ENCODE results near the gene TARS3.

DNA sequence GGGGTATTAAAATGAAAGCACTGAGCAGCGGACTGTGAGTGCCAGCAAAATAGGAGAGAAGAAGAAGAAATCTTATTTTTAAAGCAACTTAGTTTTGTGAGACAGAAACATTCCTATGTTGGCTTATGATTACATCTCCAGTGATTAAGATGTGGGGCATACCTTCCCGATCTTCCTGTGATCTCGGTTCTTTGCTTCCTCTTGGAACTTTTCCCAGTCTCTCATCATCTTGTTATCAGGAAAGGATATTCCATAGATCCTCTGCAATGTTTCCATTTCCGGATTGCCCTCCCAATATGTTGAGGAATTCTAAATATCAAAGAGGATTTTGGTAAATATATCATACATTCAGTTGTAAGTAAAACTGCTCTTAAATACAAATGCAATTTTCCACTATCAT, 22.2 kb downstream of the TARS3 start:
- TF ChIP-seq, protein P1, sequence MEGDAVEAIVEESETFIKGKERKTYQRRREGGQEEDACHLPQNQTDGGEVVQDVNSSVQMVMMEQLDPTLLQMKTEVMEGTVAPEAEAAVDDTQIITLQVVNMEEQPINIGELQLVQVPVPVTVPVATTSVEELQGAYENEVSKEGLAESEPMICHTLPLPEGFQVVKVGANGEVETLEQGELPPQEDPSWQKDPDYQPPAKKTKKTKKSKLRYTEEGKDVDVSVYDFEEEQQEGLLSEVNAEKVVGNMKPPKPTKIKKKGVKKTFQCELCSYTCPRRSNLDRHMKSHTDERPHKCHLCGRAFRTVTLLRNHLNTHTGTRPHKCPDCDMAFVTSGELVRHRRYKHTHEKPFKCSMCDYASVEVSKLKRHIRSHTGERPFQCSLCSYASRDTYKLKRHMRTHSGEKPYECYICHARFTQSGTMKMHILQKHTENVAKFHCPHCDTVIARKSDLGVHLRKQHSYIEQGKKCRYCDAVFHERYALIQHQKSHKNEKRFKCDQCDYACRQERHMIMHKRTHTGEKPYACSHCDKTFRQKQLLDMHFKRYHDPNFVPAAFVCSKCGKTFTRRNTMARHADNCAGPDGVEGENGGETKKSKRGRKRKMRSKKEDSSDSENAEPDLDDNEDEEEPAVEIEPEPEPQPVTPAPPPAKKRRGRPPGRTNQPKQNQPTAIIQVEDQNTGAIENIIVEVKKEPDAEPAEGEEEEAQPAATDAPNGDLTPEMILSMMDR (IDR thresholded peaks at IDR 0.05 in 8 of 11, conservative IDR thresholded peaks at IDR 0.05 in 3 of 11), result no peak
- TF ChIP-seq POLR2A (IDR thresholded peaks at IDR 0.05), result no peak
- TF ChIP-seq POLR2AphosphoS5 (IDR thresholded peaks at IDR 0.05), result no peak
